ENCODE measurements around the gene TNNC2. TPM values are rescaled to one million over a fixed set of nuclear protein-coding genes. Genes with fewer than 3 reads are reported as not detected.

TNNC2 gene
- total RNA-seq, 1 experiment from 2014 or later, result 4.6 TPM

GRCh38 chr20:45853484-45853883 lies 26.4 kb upstream of the TNNC2 start:
- Mint-ChIP-seq H3K4me1 (peaks cover 50 to 55% of the 10 kb centered on the region in 2 experiments), H3K9me3 (no peaks in the 10 kb centered on the region), H3K27me3 (ENCODE audit: low read depth) (no peaks in the 10 kb centered on the region), H3K27ac (peak overlapping the region; percentile 77 to 97 (median 96); a peak in 6 of 7 replicates), H3K36me3 (ENCODE audit: insufficient read depth in 1 of 3, low read depth in 3 of 3) (peaks cover 9 to 33% (median 18%) of the 10 kb centered on the region in 3 experiments; a peak in 6 of 7 replicates), H3K4me3 (peak overlapping the region; percentile 32 to 63; a peak in 4 of 5 replicates)
- H4K8ac ChIP-seq (replicated peaks; ENCODE audit: insufficient read length, low read depth, low read length), result no peak overlapping the region
- H2AK5ac ChIP-seq (ENCODE audit: insufficient read length, low read length), result no peak overlapping the region
- H3K9ac ChIP-seq (ENCODE audit: extremely low read depth, insufficient read length, low read length), result no peak overlapping the region
- H3K56ac ChIP-seq (ENCODE audit: insufficient read length, low read depth, low read length), result no peak overlapping the region
- no peak overlapping the region for H3K14ac ChIP-seq (ENCODE audit: insufficient read depth, low read length)
- H2BK120ac ChIP-seq (ENCODE audit: low read depth, low read length, poor library complexity, severe bottlenecking), result no peak overlapping the region
- no peak overlapping the region for H2BK5ac ChIP-seq (ENCODE audit: insufficient read length, low read length)
- H4K5ac ChIP-seq (ENCODE audit: insufficient read length, low read depth, low read length), result no peak overlapping the region
- H2AFZ ChIP-seq (ENCODE audit: low read length), result no peak overlapping the region
- peaks cover 12% of the 10 kb centered on the region; the same call in 1 of the 2 replicates for H3K4me1 ChIP-seq (ENCODE audit: insufficient read depth, low read length)
- H3K27me3 ChIP-seq (ENCODE audit: insufficient read depth, low read length), result no peaks in the 10 kb centered on the region
- H2BK20ac ChIP-seq (ENCODE audit: low read depth, low read length, poor library complexity, severe bottlenecking), result no peak overlapping the region
- peaks cover 3% of the 10 kb centered on the region; the same call in 1 of the 2 replicates for H3K79me2 ChIP-seq (ENCODE audit: insufficient read depth, low read length)
- no peak overlapping the region for H2BK12ac ChIP-seq (ENCODE audit: insufficient read length, low read depth, low read length)
- WGBS (ENCODE audit: extremely low coverage, insufficient read length, low lambda C conversion rate), result no CpG with 5 or more reads among the region's 2 CpGs
- H3K18ac ChIP-seq (ENCODE audit: insufficient read length, low read depth, low read length), result no peak overlapping the region
- no peak overlapping the region for H2BK15ac ChIP-seq (ENCODE audit: low read depth, low read length)
- no peaks in the 10 kb centered on the region for H3K9me3 ChIP-seq (ENCODE audit: control insufficient read depth, low read depth, low read length)
- H3K23me2 ChIP-seq (ENCODE audit: insufficient read length, low read depth, low read length, poor library complexity, severe bottlenecking), result peaks cover 5% of the 10 kb centered on the region
- peak; percentile 57 for DNase-seq
- H3K4ac ChIP-seq (ENCODE audit: low read depth, low read length), result no peak overlapping the region
- no peak overlapping the region for H4K91ac ChIP-seq (ENCODE audit: insufficient read length, low read depth, low read length)
- peak overlapping the region; percentile 49 for H3K4me2 ChIP-seq (ENCODE audit: insufficient read depth, insufficient read length, low read length)
- H3K79me1 ChIP-seq (ENCODE audit: insufficient read depth, low read depth, low read length, poor library complexity, severe bottlenecking), result no peaks in the 10 kb centered on the region
- no peak overlapping the region for H3K23ac ChIP-seq (ENCODE audit: insufficient read length, low read depth, low read length)
- no peak overlapping the region for H3T11ph ChIP-seq (ENCODE audit: low read length)
- peak overlapping the region; percentile 59 for H3K27ac ChIP-seq (ENCODE audit: insufficient read length, low read depth, low read length)
- no peak for TF ChIP-seq CTCF (conservative IDR thresholded peaks at IDR 0.05)
- H4K20me1 ChIP-seq (ENCODE audit: control insufficient read depth, insufficient read depth, insufficient read length), result peaks cover 2% of the 10 kb centered on the region

Data from H9 (cell line).